Activated naive CD4-positive, alpha-beta T cell treated with anti-CD3 and anti-CD28 coated beads for 36 hours (primary cell): ENCODE data around the gene TYMP. TPM values are rescaled to one million over a fixed set of nuclear protein-coding genes. Genes with fewer than 3 reads are reported as not detected.
"Not testable (repeated sequence)": the region's sequence is repeated elsewhere in the genome, so short reads cannot be mapped to it uniquely, and the experiment has no call there.

Source experiments
- CTCF ChIA-PET: fragments of 350-600 bp; sonication (Branson Sonifier 250); formaldehyde crosslinking; loops from one replicate; lab custom pipeline; 2021; ENCODE audit warnings: antibody characterized with exemption; lab: Charles Lee
- DNase-seq: peaks from one replicate; pipeline ENCODE4 v3.0.0-alpha.2; 2020
- H3K27ac Mint-ChIP-seq: one replicate; pipeline ENCODE4 v1.8.0; 2021; ENCODE audit warnings: mild to moderate bottlenecking, mixed read lengths
- H3K27me3 Mint-ChIP-seq: one replicate; pipeline ENCODE4 v1.8.0; 2021; ENCODE audit warnings: low read depth, mixed read lengths
- H3K36me3 Mint-ChIP-seq: one replicate; pipeline ENCODE4 v1.8.0; 2021; ENCODE audit warnings: low read depth, mixed read lengths
- H3K4me1 Mint-ChIP-seq: one replicate; pipeline ENCODE4 v1.8.0; 2021; ENCODE audit warnings: low read depth, mixed read lengths
- H3K4me3 Mint-ChIP-seq: one replicate; pipeline ENCODE4 v1.8.0; 2021; ENCODE audit warnings: mild to moderate bottlenecking, moderate library complexity, mixed read lengths
- H3K9me3 Mint-ChIP-seq: one replicate; pipeline ENCODE4 v1.8.0; 2021; ENCODE audit warnings: mixed read lengths
- intact Hi-C: fragments of 100-400 bp; cut with micrococcal nuclease; formaldehyde crosslinking; loops from one replicate; pipeline ENCODE4 v1.15.1; 2023
- total RNA-seq, 2 experiments: library from RNA; stranded (reverse); gene quantifications; one replicate each; pipeline ENCODE4 v1.2.3, GENCODE V29; 2021

TYMP gene
- total RNA-seq, 2 experiments from 2014 or later, result 43.7 to 49.6 TPM

DNA sequence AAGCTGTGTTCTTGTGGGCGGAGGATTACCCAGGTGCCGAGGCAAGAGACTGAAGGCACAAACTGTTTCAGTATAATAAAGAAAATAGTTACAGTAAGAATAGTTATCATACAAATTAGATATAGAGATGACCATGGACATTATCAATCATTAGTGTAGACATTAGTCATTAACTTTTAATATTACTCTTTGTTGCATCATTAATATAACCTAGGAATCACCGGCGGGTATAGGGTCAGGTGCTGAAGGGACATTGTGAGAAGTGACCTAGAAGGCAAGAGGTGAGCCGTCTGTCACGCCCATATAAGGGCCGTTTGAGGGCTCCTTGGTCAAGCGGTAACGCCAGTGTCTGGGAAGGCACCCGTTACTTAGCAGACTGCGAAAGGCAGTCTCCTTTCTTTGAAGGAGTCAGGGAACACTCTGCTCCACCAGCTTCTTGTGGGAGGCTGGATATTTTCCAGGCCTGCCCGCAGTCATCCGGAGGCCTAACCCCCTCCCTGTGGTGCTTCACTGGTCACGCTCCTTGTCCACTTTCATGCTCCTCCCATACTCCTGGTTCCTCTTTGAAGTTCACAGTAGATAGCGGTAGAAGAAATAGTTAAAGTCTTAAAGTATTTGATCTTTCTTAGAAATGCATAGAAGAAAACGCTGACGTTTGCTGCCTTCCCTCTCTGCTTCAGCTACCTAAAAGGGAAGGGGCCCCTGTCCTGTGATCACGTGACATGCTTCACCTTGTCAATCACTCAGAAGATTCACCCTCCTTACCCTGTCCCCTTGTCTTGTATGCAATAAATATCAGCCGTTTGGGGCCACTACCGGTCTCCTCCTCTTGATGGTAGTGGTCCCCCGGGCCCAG, 4.3 kb upstream of the TYMP start:
- H3K9me3 Mint-ChIP-seq, DNase-seq, intact Hi-C loops, H3K36me3 Mint-ChIP-seq, H3K27me3 Mint-ChIP-seq: not testable (repeated sequence)
- H3K27ac Mint-ChIP-seq, result peak overlapping the region; percentile 99
- H3K4me3 Mint-ChIP-seq, result peak overlapping the region; percentile 2
- H3K4me1 Mint-ChIP-seq, result peaks cover 46% of the 10 kb centered on the region
- CTCF ChIA-PET, result interaction anchor here (0.6 to 2.6 kb wide), 5 partner anchors 8 to 87 kb away, joined by 3 to 12 read pairs (median 4); partner anchors contain the start of gene SCO2

GRCh38 chr22:50532824-50533796, 3.3 kb upstream of the TYMP start:
- Mint-ChIP-seq H3K4me3 (peak overlapping the region; percentile 92), H3K27ac (peak overlapping the region; percentile 99), H3K36me3 (peaks cover 15% of the 10 kb centered on the region), H3K27me3 (no peaks in the 10 kb centered on the region), H3K4me1 (peaks cover 50% of the 10 kb centered on the region), H3K9me3 (no peaks in the 10 kb centered on the region)
- DNase-seq, result no peak
- CTCF ChIA-PET, result interaction anchor here (0.9 to 1.2 kb wide), 2 partner anchors 14 to 18 kb away, joined by 3 to 4 read pairs; no protein-coding TSS in a partner anchor
- intact Hi-C loops, result no loop called here

- Mint-ChIP-seq H3K36me3 (peaks cover 23% of the 10 kb centered on the region), H3K4me1 (peaks cover 50% of the 10 kb centered on the region), H3K27me3 (no peaks in the 10 kb centered on the region), H3K9me3 (no peaks in the 10 kb centered on the region), H3K27ac (peak overlapping the region; percentile 99), H3K4me3 (peak overlapping the region; percentile 92)
- peak; percentile 40 for DNase-seq
- CTCF ChIA-PET, result interaction anchor here (1.2 to 1.7 kb wide), 2 partner anchors 16 to 89 kb away, joined by 3 to 7 read pairs; no protein-coding TSS in a partner anchor
- intact Hi-C loops, result loop anchor here (1.0 kb wide), 2 partner anchors 7 to 30 kb away; partner anchors contain the start of gene SYCE3
Measured at GRCh38 chr22:50531962-50532674, 2.3 kb upstream of the TYMP start.

GRCh38 chr22:50531546-50531961, 1.7 kb upstream of the TYMP start:
- Mint-ChIP-seq H3K4me1 (peaks cover 50% of the 10 kb centered on the region), H3K27ac (peak overlapping the region; percentile 99)
- intact Hi-C loops, result loop anchor here (1.0 kb wide), 2 partner anchors 8 to 31 kb away; partner anchors contain the start of gene SYCE3

GRCh38 chr22:50530877-50531545, 1.2 kb upstream of the TYMP start:
- intact Hi-C loops, result loop anchor here (1.0 kb wide), 3 partner anchors 8 to 89 kb away; partner anchors contain the start of gene SYCE3
- H3K4me1 Mint-ChIP-seq, result peaks cover 47% of the 10 kb centered on the region
- no peaks in the 10 kb centered on the region for H3K9me3 Mint-ChIP-seq
- no peaks in the 10 kb centered on the region for H3K27me3 Mint-ChIP-seq
- DNase-seq, result peak; percentile 88
- peaks cover 27% of the 10 kb centered on the region for H3K36me3 Mint-ChIP-seq
- CTCF ChIA-PET, result interaction anchor here (1.2 to 1.7 kb wide), 2 partner anchors 17 to 90 kb away, joined by 3 to 7 read pairs; no protein-coding TSS in a partner anchor
- H3K27ac Mint-ChIP-seq, result peak overlapping the region; percentile 99
- peak overlapping the region; percentile 92 for H3K4me3 Mint-ChIP-seq

More at GRCh38 chr22:50531546-50531961, 1.7 kb upstream of the TYMP start:
- H3K4me3 Mint-ChIP-seq, result peak overlapping the region; percentile 92
- DNase-seq, result peak; percentile 77
- CTCF ChIA-PET, result interaction anchor here (1.2 to 1.7 kb wide), 2 partner anchors 17 to 90 kb away, joined by 3 to 7 read pairs; no protein-coding TSS in a partner anchor
- H3K27me3 Mint-ChIP-seq, result no peaks in the 10 kb centered on the region
- no peaks in the 10 kb centered on the region for H3K9me3 Mint-ChIP-seq
- peaks cover 27% of the 10 kb centered on the region for H3K36me3 Mint-ChIP-seq

DNA sequence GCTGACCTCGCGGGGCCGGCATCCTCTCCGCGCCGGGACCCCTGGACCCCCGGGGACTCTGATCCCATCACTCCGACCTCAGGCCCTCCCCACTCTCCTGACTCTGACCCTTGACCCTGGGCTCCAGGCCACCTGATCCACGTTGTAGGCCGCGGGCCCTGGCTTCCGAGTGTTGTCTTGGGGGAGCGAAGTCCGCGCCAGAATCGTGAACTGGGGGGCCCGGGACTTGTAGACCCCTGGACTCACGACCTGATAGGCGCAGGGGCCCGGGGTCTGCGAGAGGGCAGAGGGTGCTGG, 716 bp upstream of the TYMP start:
- peaks cover 27% of the 10 kb centered on the region for H3K36me3 Mint-ChIP-seq
- peaks cover 47% of the 10 kb centered on the region for H3K4me1 Mint-ChIP-seq
- intact Hi-C loops, result loop anchor here (1.0 kb wide), 1 partner anchor 90 kb away; no protein-coding TSS in a partner anchor
- peak overlapping the region; percentile 99 for H3K27ac Mint-ChIP-seq
- no peaks in the 10 kb centered on the region for H3K9me3 Mint-ChIP-seq
- no peak for DNase-seq
- CTCF ChIA-PET, result no interaction called here
- no peaks in the 10 kb centered on the region for H3K27me3 Mint-ChIP-seq
- H3K4me3 Mint-ChIP-seq, result peak overlapping the region; percentile 92

DNA sequence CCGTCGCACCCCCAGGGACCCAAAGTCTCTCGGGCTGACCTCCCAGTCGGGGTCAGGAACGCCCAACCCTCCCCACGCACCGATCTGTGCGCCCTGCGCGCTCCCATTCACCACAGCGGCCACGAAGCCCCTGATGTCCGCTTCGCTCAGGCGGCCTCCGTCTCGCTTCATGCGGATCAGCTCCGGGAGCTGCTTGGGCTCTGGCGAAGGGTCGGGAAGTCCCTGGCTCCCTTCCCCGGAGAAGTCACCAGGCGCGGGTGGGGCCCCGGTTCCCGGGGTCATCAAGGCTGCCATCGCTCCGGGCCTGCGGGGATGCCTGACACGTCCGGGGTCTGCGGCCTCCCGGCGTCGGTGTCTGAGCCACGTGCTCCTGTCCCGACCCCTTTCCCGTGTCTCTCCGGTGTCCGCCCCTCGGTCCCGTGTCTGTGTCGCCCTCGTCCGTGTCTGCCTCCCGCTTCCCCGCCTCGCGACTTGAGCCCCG, 356 bp downstream of the TYMP start:
- no peak for DNase-seq
- Mint-ChIP-seq H3K9me3 (no peaks in the 10 kb centered on the region), H3K4me3 (peak overlapping the region; percentile 84), H3K27me3 (no peaks in the 10 kb centered on the region), H3K36me3 (peaks cover 33% of the 10 kb centered on the region), H3K27ac (peak overlapping the region; percentile 93), H3K4me1 (peaks cover 50% of the 10 kb centered on the region)
- CTCF ChIA-PET, result interaction anchor here (0.9 to 2.9 kb wide), 6 partner anchors 10 to 162 kb away, joined by 3 to 13 read pairs (median 4); partner anchors contain the start of gene SYCE3
- intact Hi-C loops, result no loop called here

DNA sequence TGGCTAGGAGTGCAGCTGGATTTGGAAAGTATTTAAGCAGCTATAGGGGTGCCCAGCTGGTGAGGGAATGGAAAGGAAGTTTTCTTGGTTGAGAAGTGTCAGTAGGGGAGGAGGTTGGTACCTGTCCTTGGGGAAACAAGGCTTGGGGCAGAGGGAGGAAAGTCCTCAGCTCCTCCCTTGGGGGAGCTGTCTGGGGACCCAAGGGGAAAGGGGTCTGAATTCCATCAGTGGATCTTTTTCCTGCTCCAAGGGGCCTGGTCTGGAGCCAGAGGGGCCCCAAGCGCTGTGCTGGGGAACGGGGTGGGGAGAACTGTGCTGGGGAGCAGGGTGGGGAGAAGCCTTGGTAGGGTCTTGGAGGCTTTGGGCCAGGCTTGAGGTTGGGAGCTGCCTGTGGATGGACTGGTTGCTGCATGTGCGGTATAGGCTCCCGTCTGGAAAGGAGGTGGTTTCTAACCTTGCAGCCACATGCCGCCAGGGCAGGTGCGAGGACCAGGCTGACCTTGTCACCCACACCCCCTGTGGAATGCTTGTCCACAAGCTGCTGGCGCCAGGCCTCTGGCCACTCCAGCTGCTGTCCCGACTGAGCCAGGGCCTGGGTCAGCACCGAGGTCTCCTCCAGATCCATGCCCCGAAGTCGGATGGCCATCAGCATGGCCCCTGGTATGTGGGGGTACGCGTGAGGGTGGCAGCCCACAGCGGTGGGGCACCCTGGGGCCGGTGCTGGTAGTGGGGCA, 963 bp downstream of the TYMP start:
- Mint-ChIP-seq H3K36me3 (peaks cover 34% of the 10 kb centered on the region), H3K9me3 (no peaks in the 10 kb centered on the region), H3K27ac (peak overlapping the region; percentile 93), H3K27me3 (no peaks in the 10 kb centered on the region), H3K4me1 (peaks cover 45% of the 10 kb centered on the region), H3K4me3 (peak overlapping the region; percentile 84)
- DNase-seq, result no peak
- intact Hi-C loops, result no loop called here
- CTCF ChIA-PET, result interaction anchor here (0.9 to 2.9 kb wide), 7 partner anchors 10 to 163 kb away, joined by 3 to 13 read pairs (median 4); partner anchors contain the start of genes KLHDC7B and SYCE3

DNA sequence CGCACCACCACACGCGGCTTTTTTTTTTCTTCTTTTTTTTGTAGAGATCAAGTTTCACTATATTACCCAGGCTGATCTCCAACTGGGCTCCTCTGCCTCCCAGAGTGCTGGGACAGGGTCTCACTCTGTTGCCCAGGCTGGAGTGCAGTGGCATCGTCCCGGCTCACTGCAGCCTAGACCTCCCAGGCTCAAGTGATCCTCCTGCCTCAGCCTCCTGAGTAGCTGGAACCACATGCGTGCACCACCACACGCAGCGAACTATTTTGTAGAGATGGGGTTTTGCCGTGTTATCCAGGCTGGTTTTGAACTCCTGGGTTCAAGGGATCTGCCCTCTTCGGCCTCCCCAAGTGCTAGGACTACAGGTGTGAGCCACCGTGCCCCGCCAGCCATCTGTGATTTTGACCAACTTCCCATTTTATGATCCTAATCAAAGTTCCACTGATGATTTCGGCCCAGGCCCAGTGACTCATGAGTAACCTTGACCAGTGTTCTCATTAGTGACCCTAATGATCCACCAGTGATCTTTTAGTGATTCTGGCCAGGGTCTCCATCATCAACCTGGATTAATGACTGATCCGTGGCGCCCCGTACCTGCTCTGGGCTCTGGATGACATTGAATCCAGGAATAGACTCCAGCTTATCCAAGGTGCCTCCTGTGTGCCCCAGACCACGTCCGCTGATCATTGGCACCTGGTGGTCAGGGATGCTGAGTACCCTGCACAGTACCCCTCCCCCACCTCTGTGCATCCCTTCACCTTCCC, 1.7 kb downstream of the TYMP start:
- peak overlapping the region; percentile 93 for H3K27ac Mint-ChIP-seq
- H3K4me3 Mint-ChIP-seq, result peak overlapping the region; percentile 84
- no peak for DNase-seq
- intact Hi-C loops, result loop anchor here (2.0 kb wide), 2 partner anchors 17 to 55 kb away; partner anchors contain the start of genes CHKB and KLHDC7B
- no peaks in the 10 kb centered on the region for H3K9me3 Mint-ChIP-seq
- no peaks in the 10 kb centered on the region for H3K27me3 Mint-ChIP-seq
- peaks cover 39% of the 10 kb centered on the region for H3K36me3 Mint-ChIP-seq
- H3K4me1 Mint-ChIP-seq, result peaks cover 42% of the 10 kb centered on the region
- CTCF ChIA-PET, result interaction anchor here (0.6 to 2.9 kb wide), 10 partner anchors 11 to 286 kb away, joined by 3 to 13 read pairs (median 4); partner anchors contain the start of genes KLHDC7B and SYCE3
